Astrocyte of the spinal cord (primary cell): ENCODE measurements around the gene SLC7A5.
"Not testable (repeated sequence)": the region's sequence is repeated elsewhere in the genome, so short reads cannot be mapped to it uniquely, and the experiment has no call there.

Experiments used
- DNase-seq: peaks from one replicate; pipeline ENCODE4 v3.0.0; 2011; ENCODE audit warnings: low read depth, low spot score
- H3K4me3 ChIP-seq: 2 replicates; pipeline ENCODE4 v1.5.1; 2011; ENCODE audit warnings: low read depth, mild to moderate bottlenecking, low read length, moderate library complexity
- CTCF ChIP-seq: IDR thresholded peaks from 2 replicates; pipeline ENCODE4 v1.5.1; 2012; ENCODE audit warnings: low read depth, mild to moderate bottlenecking, low read length, inconsistent platforms
- in situ Hi-C: cut with HindIII; loops from 2 replicates; pipeline ENCODE4 v1.10.0; 2017; ENCODE audit warnings: low sequenced_read_pairs

The SLC7A5 gene

DNA sequence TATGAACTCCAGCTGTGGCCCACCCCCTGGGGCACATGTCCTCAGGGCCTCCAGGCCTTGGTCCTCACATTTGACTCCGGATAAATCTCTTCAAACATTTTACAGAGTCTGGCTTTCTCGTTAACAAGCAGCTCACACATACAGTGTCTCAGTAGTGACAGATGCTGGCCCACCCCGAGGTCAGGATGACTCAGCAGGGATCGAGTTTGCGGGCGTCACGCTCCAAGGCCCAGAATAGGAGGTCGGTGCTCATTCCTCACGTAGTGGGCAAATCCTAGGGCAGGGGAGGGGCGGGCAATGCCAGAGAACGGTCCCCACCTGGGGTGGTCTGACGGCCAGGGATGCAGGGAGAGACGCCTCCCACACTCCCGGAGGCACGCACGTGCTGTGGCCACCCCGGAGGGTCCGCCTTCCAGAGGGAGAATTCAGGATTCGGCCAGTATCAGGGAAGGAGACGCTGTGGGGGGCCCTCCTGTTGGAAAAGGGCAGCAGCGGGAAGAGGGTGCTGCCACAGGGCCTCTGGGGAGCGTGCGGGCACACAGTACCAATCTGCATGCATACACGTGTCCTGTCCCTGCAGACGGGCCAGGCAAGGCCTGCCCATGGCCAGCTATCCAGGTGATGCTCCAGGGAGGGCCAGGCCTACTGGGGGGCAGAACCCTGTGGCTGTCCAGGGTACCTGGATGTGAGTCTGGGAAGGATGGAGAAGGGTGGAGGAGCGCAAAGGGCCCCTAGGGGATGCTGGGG is 8.6 kb downstream of the SLC7A5 start:
- H3K4me3 ChIP-seq: no peak overlapping the region
- peak; percentile 81 for DNase-seq
- in situ Hi-C loops: no loop called here
- TF ChIP-seq CTCF: no peak

DNA sequence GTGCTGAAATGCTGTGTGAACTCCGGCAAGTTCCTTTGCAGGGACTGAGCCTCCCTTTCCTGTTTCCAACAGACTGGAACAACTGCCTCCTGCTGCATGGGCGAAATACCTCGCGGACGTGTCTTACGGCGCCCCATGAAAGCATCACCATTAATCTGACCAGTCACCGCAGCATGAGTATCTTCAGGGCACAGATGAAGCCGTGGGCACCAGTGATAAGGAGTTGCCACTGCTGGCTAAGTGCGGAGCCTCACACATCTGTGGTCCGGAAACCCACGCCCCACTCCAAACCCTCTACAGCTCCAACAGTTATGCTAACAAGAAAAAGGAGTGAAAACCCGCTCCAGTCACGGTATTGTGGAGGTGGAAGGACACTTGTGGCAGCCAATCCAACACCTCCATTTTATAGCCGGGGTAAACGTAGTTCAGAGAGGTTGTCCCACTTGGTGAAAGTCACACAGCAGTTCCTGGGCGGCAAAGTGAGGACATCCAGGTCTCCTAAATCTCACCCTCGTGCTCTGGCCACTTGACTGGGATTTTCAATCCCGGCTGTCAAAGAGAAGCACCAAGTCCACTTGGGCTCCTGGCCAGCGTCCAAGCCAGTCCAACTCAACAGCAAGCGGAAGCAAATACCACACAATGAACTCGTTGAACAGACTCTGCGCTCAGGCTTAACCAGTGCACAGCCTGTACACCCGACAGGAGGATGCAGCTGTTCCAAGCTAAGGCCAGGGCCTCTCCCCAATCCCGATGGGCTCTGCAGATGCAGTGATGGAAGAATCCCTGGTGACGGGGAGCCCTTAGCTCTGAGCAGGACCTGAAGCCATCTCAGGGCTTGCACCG is 10.9 kb downstream of the SLC7A5 start:
- H3K4me3 ChIP-seq, in situ Hi-C loops, DNase-seq: not testable (repeated sequence)

DNA sequence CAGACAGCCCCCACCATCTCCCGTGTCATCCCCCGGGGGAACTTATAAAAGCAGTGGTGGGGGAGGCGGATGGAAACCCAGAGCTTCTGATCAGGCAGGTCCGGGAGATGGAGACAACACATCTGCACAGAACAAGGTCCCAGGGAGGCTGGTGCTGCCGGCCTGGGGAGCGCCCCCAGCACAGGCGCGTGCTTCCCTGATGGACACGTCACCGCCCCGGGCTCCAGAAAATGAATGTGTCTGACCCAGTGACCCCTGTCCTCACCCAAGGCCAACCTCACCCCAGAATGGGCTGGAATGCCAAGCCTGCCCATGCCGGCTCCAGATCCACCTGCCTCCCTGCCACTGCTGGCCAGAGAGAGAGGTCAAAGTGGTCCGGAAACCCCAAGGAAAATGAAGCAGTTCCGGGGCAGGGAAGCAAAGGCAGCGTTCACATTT is 12.5 kb downstream of the SLC7A5 start:
- DNase-seq: no peak
- in situ Hi-C loops: no loop called here
- TF ChIP-seq CTCF: no peak
- no peak overlapping the region for H3K4me3 ChIP-seq

DNA sequence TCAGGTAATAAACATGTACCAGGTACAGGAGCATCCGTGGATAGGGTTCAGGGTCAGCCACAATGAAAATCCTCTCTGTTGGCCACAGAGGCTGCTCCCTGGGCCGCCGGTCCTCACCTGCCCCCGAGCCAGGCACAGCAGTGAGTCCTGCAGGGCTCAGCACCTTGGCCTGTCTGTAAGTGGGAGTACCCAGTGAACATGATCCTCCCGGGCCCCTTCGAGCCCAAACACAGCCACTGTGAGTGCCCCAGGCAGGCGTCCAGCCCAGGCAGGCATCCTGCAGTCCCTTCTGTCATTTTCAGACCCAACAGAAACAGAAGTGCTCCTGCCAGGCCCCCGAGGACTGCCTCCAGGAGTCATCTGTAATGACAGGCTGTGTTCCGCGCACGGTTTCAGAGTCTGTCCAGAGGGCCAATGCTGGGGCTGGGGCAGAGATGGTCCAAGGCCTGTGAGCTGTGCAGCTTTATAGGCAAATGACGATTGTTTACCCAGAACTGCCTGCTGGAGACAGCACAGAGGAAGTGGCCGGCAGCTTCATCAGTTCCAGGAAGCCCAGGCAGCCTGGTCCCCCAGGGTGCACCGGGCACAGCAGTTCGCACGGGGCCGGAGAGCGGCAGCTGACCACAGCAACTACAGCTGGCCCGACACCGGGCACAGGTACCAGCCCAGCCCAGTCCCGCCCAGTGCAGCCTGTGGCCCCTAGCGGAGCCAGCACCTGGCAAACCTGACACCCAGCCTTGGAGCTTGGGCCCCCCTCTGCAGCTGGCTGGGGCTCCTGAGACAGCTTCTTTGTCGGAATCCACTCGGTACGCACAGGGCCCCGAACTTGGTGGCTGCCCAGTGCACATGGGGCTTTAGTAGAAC is 13.2 kb downstream of the SLC7A5 start:
- H3K4me3 ChIP-seq: no peak overlapping the region
- TF ChIP-seq CTCF: no peak
- peak; percentile 81 for DNase-seq
- in situ Hi-C loops: no loop called here

DNA sequence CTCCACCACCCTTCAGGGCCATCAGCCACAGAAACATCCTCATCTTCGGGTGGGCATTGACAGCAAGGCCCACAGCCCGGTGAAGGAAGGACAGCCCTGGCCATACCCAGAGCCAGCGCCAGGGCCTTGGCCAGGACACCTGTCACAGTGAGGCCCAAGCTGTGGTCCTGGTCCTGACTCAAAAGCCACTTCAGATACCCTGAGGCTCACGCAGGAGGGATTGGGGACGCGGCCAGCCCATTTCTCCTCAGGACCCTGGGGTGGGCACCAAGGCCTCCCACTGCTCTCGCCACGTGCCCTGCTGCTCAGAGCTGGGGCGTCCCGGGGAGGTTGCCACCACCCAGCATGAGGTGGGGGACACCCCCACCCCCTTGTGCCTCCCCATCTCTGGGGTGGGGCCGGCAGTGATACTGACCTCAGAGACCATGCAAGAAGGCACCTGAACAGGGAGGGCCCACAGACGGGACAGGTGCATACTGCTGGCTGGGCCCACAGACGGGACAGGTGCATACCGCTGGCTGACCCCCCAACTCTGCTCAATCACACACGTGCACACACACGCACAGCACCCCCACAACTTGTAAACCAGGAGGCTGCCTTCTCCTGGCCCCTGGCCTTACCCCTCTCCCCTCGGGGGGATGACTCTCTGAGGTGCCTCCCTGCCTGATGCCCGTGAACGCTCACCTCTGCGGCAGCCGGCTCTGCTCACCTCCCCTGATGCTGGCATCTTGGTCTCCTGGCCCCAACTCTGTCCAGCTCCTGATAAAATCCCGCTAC is 14.2 kb downstream of the SLC7A5 start:
- H3K4me3 ChIP-seq: no peak overlapping the region
- no peak for TF ChIP-seq CTCF

DNA sequence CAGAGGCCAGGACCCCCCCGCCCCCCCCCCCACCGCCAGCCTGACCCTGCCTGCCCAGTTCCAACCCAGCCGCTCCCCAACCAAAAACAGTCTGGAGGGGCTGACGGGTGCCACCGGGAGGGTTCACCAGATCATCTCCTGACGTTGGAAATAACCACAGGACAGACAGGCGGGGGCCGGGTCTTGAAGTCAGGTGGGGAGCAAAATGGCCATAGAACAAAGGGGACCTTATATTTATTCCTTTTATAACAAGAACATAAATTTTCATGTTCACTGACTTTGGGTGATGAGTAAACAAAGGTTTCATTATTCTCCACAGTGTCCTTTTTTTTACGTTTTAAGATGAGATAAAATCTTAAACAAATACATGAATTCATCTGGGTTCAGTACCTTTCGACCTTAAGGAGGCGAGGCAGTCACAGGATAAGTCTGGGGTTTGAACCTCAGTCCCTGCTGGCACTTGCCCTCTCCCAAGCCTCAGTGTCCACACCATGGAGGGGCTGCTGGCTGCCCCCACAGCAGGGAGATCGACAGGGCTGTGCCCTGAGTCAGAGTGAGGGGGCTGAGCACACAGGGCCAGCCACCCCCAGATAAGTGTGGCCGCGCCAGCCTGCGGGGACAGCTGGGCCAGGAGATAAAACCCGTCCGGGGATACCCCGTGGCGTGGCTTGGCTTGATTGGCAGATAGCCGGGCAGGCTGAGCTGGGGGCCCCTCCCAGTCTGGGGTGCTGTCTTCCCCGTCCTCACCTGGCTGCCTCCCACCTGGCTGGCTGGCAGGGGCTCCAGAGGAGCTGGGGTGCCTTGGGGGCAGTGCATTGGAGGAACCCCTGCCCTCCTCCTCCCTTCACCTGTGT is 15.0 kb downstream of the SLC7A5 start:
- no peak for TF ChIP-seq CTCF
- DNase-seq: peak; percentile 78
- in situ Hi-C loops: no loop called here
- no peak overlapping the region for H3K4me3 ChIP-seq

More for the DNA sequence above, 14.2 kb downstream of the SLC7A5 start:
- no peak for DNase-seq
- in situ Hi-C loops: no loop called here
